Suprapubic skin (tissue), 4 donors: ENCODE data around the gene TFDP1. TPM values are rescaled to one million over a fixed set of nuclear protein-coding genes. Genes with fewer than 3 reads are reported as not detected.

ENCODE experiments used
- DNase-seq, 2 donors: peaks; one replicate each; pipeline ENCODE4 v3.0.0-alpha.2; 2019; ENCODE audit warnings: low spot score in 2 of 2
- H3K27ac ChIP-seq: fragments of 200-600 bp; sonication (generic); one replicate; pipeline ENCODE4 v1.5.1; 2019
- H3K27me3 ChIP-seq: fragments of 200-600 bp; sonication (generic); one replicate; pipeline ENCODE4 v1.5.1; 2019
- H3K36me3 ChIP-seq: fragments of 200-600 bp; sonication (generic); one replicate; pipeline ENCODE4 v1.5.1; 2019
- H3K4me1 ChIP-seq: fragments of 200-600 bp; sonication (generic); one replicate; pipeline ENCODE4 v1.5.1; 2019
- H3K4me3 ChIP-seq: fragments of 200-600 bp; sonication (generic); one replicate; pipeline ENCODE4 v1.5.1; 2019; ENCODE audit warnings: mild to moderate bottlenecking
- H3K9me3 ChIP-seq: fragments of 200-600 bp; sonication (generic); one replicate; pipeline ENCODE4 v1.5.1; 2019
- CTCF ChIP-seq, 2 donors: fragments of 200-600 bp in 1 of 2; fragments of 450-650 bp in 1 of 2; sonication (generic) in 1 of 2; IDR thresholded peaks; one replicate each; pipeline ENCODE4 v1.5.1; 2016 to 2019; ENCODE audit warnings: antibody characterized with exemption in 2 of 2, mild to moderate bottlenecking in 1 of 2, moderate library complexity in 1 of 2
- EP300 ChIP-seq: sonication (generic); formaldehyde crosslinking; IDR thresholded peaks from one replicate; pipeline ENCODE4 v1.6.1; 2017; ENCODE audit warnings: antibody characterized with exemption
- POLR2A ChIP-seq, 2 donors: fragments of 450-650 bp; IDR thresholded peaks; one replicate each; pipeline ENCODE4 v1.6.1; 2017; ENCODE audit warnings: antibody characterized with exemption in 2 of 2, mild to moderate bottlenecking in 2 of 2, moderate library complexity in 2 of 2
- POLR2AphosphoS5 ChIP-seq, 3 donors: sonication (generic); formaldehyde crosslinking; IDR thresholded peaks; one replicate each; pipeline ENCODE4 v1.6.1; 2017; ENCODE audit warnings: antibody characterized with exemption in 3 of 3
- WGBS: methylation state at CpG from one replicate; pipeline ENCODE4 v1.1.5; 2018; 5-methylcytosine and 5-hydroxymethylcytosine counted together
- total RNA-seq, 4 donors: library from RNA; depleted of rRNA; stranded (reverse); fragments of >200 nt; gene quantifications; one replicate each; pipeline ENCODE4 v1.1.0, GENCODE V29; 2016

Gene TFDP1
- total RNA-seq, 4 donors from 2014 or later: 47.5 to 63.3 (median 52.0) TPM

GRCh38 chr13:113607056-113607888 is 22.7 kb downstream of the TFDP1 start:
- no peak overlapping the region for H3K4me3 ChIP-seq
- TF ChIP-seq POLR2A (IDR thresholded peaks at IDR 0.05): no peak
- no peak for TF ChIP-seq CTCF (IDR thresholded peaks at IDR 0.05)
- no peak for TF ChIP-seq EP300
- no peak for TF ChIP-seq POLR2AphosphoS5 (IDR thresholded peaks at IDR 0.05)
- 84% methylated on average over 17 of the region's 28 CpGs for WGBS
- peaks cover 37% of the 10 kb centered on the region for H3K36me3 ChIP-seq
- no peaks in the 10 kb centered on the region for H3K27me3 ChIP-seq
- H3K27ac ChIP-seq: no peak overlapping the region
- no peaks in the 10 kb centered on the region for H3K9me3 ChIP-seq
- no peak for DNase-seq
- H3K4me1 ChIP-seq: no peaks in the 10 kb centered on the region

GRCh38 chr13:113607889-113608635 is 23.5 kb downstream of the TFDP1 start:
- no peaks in the 10 kb centered on the region for H3K27me3 ChIP-seq
- no peak overlapping the region for H3K4me3 ChIP-seq
- no peaks in the 10 kb centered on the region for H3K9me3 ChIP-seq
- H3K4me1 ChIP-seq: no peaks in the 10 kb centered on the region
- peaks cover 44% of the 10 kb centered on the region for H3K36me3 ChIP-seq
- no peak overlapping the region for H3K27ac ChIP-seq
- TF ChIP-seq EP300 (no peak), POLR2A (IDR thresholded peaks at IDR 0.05) (no peak), POLR2AphosphoS5 (IDR thresholded peaks at IDR 0.05) (no peak), CTCF (IDR thresholded peaks at IDR 0.05) (no peak)
- WGBS: 88% methylated on average over 16 of the region's 25 CpGs
- DNase-seq: no peak

- no peak for TF ChIP-seq CTCF (IDR thresholded peaks at IDR 0.05)
- TF ChIP-seq POLR2AphosphoS5 (IDR thresholded peaks at IDR 0.05): no peak
- TF ChIP-seq POLR2A (IDR thresholded peaks at IDR 0.05): no peak
- TF ChIP-seq EP300: no peak
- Histone ChIP-seq H3K27me3 (no peaks in the 10 kb centered on the region), H3K9me3 (no peaks in the 10 kb centered on the region), H3K36me3 (peaks cover 45% of the 10 kb centered on the region), H3K4me1 (no peaks in the 10 kb centered on the region), H3K4me3 (no peak overlapping the region), H3K27ac (no peak overlapping the region)
- DNase-seq: no peak
- 88% methylated on average over 22 of the region's 22 CpGs for WGBS
Observed at GRCh38 chr13:113608967-113609533, 24.5 kb downstream of the TFDP1 start.

GRCh38 chr13:113609616-113610015 is 25.1 kb downstream of the TFDP1 start:
- no peaks in the 10 kb centered on the region for H3K27me3 ChIP-seq
- TF ChIP-seq EP300: no peak
- no peak for TF ChIP-seq POLR2AphosphoS5 (IDR thresholded peaks at IDR 0.05)
- no peak for TF ChIP-seq CTCF (IDR thresholded peaks at IDR 0.05)
- no peak overlapping the region for H3K4me3 ChIP-seq
- H3K36me3 ChIP-seq: peaks cover 50% of the 10 kb centered on the region
- 87% methylated on average over 3 of the region's 13 CpGs for WGBS
- no peaks in the 10 kb centered on the region for H3K4me1 ChIP-seq
- H3K9me3 ChIP-seq: no peaks in the 10 kb centered on the region
- DNase-seq: no peak
- H3K27ac ChIP-seq: no peak overlapping the region

GRCh38 chr13:113610266-113610665 is 25.7 kb downstream of the TFDP1 start:
- Histone ChIP-seq H3K27me3 (no peaks in the 10 kb centered on the region), H3K9me3 (no peaks in the 10 kb centered on the region), H3K4me3 (no peak overlapping the region), H3K27ac (no peak overlapping the region), H3K36me3 (peaks cover 54% of the 10 kb centered on the region), H3K4me1 (no peaks in the 10 kb centered on the region)
- no peak for DNase-seq
- TF ChIP-seq CTCF (IDR thresholded peaks at IDR 0.05) (no peak), EP300 (no peak), POLR2AphosphoS5 (IDR thresholded peaks at IDR 0.05) (no peak), POLR2A (IDR thresholded peaks at IDR 0.05) (no peak)
- 95% methylated on average over 19 of the region's 19 CpGs for WGBS
